Gastroesophageal sphincter (tissue), 3 donors: Measurements from ENCODE around the gene FRMPD2.
"Not testable (repeated sequence)": the region's sequence is repeated elsewhere in the genome, so short reads cannot be mapped to it uniquely, and the experiment has no call there.

Experiments used
- EP300 ChIP-seq: sonication (generic); formaldehyde crosslinking; IDR thresholded peaks from one replicate; pipeline ENCODE4 v1.6.1; 2017; ENCODE audit warnings: antibody characterized with exemption, mild to moderate bottlenecking
- POLR2A ChIP-seq, 2 donors: fragments of 450-650 bp; IDR thresholded peaks; one replicate each; pipeline ENCODE4 v1.6.1; 2017; ENCODE audit warnings: antibody characterized with exemption in 2 of 2, mild to moderate bottlenecking in 2 of 2, moderate library complexity in 1 of 2
- POLR2AphosphoS5 ChIP-seq: sonication (generic); formaldehyde crosslinking; IDR thresholded peaks from one replicate; pipeline ENCODE4 v1.6.1; 2017; ENCODE audit warnings: antibody characterized with exemption
- TF ChIP-seq, protein P1 (sequence below), 4 experiments: fragments of 200-600 bp in 2 of 4; fragments of 450-650 bp in 2 of 4; sonication (generic) in 1 of 4; IDR thresholded peaks; one replicate each; pipeline ENCODE4 v1.5.1; 2017 to 2019; ENCODE audit warnings: antibody characterized with exemption in 4 of 4, mild to moderate bottlenecking in 2 of 4, moderate library complexity in 2 of 4

DNA sequence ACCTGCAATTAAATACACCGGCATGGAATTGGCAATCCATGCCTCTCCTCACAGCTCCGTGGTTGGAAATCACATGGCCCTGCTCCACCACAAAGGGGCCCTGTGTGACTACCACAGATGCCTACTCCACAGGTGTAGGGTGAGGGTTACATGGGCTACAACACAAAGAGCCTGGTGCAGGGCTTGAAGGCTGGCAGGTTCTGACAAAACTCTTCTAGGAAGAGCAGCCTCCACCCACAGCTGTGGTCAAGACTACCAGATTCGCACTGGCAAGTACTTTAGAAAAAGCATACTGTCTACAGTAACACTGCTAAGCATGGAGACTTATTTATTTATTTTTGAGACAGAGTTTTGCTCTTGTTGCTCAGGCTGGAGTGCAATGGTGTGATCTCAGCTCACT lies 126.9 kb downstream of the FRMPD2 start:
- TF ChIP-seq POLR2AphosphoS5; EP300; POLR2A (IDR thresholded peaks at IDR 0.05): not testable (repeated sequence)
- TF ChIP-seq, protein P1, sequence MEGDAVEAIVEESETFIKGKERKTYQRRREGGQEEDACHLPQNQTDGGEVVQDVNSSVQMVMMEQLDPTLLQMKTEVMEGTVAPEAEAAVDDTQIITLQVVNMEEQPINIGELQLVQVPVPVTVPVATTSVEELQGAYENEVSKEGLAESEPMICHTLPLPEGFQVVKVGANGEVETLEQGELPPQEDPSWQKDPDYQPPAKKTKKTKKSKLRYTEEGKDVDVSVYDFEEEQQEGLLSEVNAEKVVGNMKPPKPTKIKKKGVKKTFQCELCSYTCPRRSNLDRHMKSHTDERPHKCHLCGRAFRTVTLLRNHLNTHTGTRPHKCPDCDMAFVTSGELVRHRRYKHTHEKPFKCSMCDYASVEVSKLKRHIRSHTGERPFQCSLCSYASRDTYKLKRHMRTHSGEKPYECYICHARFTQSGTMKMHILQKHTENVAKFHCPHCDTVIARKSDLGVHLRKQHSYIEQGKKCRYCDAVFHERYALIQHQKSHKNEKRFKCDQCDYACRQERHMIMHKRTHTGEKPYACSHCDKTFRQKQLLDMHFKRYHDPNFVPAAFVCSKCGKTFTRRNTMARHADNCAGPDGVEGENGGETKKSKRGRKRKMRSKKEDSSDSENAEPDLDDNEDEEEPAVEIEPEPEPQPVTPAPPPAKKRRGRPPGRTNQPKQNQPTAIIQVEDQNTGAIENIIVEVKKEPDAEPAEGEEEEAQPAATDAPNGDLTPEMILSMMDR (IDR thresholded peaks at IDR 0.05) = not testable (repeated sequence)
